AML-193 (cell line): Measurements from ENCODE around the gene FAM53B.

Experiments used
- DNase-seq, 2 experiments: peaks; one replicate each; lab custom pipeline; 2025; lab: John Stamatoyannopoulos, UW

FAM53B gene

GRCh38 chr10:124728071-124728829, 15.9 kb downstream of the FAM53B start:
- DNase-seq: no peak

DNA sequence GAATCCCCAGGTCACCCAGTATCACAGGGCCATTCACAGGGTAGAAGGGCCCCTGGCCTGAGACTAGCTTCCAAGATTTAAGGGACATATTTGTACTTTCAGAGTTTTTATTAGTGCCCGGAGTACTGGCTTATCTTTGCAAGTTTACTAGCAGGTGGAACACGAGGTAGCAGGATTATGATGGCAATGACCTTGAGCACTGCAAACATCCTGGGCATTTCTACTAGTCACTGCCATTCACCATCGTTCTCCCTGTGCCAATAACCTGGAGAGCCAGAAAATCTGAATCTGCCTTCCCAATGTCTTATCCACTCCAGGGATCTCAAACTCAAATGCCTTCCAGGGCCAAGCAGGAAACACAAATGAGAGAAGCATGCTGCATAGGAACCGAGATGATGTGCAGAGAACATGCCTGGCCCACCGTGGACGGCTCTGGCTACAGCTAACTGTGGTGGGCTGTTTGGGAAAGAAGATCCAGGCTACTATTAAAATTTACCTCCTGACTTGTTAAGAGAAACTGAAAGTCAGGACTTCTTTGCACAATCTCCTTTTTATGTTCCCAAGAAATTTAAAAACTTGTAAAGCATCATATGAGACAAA, 16.7 kb downstream of the FAM53B start:
- DNase-seq: no peak

DNA sequence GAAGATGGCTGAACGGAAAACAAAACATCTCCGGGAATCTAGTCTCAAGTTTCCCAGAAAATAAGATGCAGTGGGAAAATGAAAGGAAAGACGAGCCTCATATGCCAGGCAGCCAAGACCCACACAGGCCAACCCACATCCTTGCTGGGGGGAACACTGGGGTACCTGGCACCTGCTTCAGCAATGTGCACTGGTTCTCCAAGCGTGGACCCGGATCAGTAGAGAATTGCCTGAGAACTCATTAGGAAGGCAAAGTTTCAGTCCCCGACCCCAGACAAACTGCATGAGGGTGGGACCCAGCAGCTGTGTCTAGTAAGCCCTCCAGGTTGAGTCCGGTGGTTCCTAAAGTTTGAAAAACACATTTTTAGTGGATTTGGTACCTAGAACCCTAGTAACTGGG, 18.4 kb downstream of the FAM53B start:
- no peak for DNase-seq

DNA sequence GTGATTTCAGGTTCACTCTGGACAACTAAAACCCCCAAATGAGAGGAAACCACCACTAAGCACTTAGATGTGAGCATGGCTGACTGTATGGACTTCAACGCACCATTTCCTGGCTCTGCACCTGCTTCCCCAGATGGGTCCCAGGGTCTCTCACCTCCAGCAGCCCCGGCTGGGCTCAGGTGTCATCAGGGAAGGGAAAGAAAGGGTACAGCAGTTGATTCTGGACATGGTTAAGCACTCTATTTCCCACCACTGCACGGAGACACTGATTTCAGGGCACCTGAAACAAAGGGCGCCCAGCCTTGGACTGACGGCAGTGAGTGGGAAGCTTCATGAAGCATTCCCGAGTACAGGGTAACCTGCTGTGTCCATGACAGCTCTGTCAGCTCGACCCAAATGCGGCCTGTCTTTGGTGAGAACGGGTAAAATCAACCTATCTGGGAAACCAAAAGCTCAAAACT, 19.0 kb downstream of the FAM53B start:
- DNase-seq: no peak

- no peak for DNase-seq
Measured at GRCh38 chr10:124724279-124725027, 19.7 kb downstream of the FAM53B start.

DNA sequence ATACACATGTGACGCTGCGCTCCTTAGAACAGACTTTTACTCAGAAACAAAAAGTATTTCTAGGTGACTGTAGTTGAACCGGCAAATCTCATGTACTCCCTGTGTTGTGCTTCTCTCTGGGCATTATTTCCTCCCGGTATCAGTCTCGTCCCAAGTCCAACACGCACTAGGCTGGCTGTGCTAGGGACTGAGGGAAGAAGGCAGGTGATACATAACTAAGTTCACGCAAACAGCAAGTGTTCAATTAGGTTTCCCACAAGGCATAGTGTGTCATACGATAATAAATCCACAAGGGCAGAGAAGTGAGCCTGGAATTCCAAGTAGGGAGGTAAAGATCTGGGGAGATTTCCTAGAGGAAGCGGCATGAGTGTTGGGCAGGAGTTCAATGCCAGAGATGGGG, 20.4 kb downstream of the FAM53B start:
- no peak for DNase-seq

DNA sequence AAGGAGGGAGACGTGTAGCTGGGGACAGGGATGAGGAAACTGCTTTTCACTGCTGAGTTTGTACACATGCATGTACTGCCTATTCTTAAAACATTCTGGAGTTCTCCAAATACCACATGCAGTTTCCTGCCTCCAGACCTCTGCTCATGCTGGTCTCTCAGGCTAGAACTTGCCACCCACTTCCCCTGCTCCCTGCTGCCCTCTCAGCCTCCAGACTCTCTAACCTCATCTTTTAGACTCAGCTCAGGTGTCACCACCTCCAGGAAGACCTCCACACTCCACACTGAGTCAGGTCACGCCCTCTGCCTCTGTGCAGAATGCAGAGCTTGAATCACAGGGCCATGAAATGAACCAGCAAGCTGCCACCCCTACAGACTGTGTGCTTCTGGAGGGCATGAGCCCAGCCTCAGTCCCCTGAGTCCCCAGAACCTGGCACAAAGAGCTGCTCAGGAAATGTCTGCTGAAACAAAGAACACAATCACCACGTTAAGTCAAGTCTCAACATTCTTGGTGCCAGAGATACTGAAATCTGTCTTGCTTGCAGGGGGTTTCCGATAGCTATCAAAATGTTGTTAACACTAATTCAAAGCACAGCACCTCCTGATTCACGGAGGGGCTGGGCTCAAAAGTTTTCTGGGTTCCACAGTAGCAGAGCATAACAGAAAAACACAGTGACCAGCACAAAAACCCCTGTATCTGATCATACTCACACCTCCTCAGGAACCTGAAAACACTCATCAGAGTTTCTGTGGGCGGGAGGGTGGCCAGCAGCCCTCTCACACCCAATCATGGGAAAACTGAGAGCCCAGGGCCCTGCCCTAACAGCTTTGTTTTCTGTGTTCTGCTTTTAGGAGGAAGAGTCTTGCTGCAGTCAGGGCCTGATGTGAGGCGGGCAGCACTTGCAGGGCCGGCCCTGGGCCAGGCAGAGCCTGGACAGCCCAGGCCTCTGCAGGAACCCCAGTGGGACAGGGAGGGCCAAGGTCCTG, 21.1 kb downstream of the FAM53B start:
- DNase-seq: peak; percentile 23 to 39

- peak; percentile 94 for DNase-seq
Measured at GRCh38 chr10:124721330-124722045, 22.7 kb downstream of the FAM53B start.

DNA sequence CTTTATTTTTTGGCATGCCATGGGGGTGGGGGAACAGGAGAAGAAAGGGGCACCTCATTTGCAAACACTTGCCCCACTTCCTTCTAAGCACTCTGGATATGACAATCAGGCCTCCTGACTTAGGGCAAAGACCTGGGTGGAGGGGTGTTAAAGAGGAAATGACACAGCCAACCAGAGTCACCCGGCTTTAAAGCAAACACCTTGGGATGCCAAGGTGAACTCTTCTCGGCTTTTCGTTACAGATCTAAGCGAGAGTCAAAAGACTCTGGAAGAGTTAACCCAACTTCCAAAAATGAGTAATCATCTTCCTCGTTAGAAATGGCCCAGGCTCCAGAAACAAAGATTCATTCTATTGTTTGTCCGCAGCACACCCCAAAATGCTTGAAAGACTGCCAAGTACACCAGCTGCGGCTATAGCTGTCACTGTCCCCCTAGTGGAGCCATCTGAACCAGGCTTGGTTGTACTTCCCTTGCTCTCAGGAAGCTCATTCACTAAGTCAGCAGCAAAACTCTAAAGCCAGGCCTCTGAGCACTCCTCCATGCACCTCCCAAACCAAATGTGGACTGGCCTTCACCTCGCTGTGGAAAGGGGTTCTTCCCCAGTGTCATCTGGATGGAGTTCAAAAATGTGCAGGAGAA, 24.8 kb downstream of the FAM53B start:
- DNase-seq: peak; percentile 58 to 62

GRCh38 chr10:124717911-124718741, 26.1 kb downstream of the FAM53B start:
- peak; percentile 50 to 54 for DNase-seq

DNA sequence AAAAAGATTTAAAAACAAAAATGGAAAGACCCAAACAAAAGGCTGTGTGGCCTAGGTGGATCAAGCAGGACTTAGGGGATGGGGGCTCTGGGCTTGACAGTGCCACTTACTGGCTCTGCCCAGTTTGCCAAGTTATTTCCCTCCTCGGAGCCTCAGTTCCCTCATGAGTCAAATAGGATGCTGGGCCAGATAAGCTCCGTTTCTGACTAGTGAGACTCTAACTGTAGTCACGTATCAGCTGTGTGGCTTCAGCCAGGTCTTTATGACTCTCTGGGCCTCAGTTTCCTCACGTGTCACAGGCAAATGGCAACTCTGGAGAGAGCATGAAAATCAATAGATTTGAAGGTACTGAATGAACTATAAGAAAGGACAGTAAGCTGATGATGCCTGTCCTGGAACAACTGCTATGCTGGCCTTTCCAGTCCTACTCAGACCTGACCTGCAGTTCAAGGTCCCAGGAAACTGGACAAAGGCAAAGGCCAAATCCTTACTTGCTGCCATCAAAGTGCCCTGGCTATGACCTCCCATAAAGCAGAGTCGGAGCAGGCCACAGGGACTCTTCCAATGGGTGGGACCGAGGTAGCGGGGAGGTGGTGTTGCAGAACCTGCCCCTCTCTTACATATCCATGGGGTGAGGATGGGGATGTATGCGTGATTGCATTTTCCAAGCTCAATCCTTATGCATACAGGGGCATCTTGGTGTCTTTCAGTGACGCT, 27.0 kb downstream of the FAM53B start:
- DNase-seq: no peak

DNA sequence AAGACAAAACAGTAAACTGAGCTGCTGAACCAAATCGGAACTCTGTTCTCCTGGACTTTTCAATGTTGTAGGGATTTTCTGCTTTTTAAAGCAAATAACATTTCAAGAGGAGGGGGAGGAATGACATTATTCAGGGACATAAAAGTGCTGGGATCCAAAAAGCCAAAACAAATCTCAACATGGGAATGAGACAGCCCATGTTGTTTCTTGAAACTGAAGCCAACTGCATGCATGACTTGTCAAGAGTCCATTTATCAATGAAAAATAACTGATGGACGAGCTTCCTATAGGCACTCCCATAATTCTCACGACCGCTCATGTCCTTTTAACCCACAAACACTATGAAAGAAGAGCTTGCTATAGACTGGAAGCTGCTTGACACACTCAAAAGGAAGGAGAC, 27.8 kb downstream of the FAM53B start:
- DNase-seq: no peak

GRCh38 chr10:124715439-124715838, 28.7 kb downstream of the FAM53B start:
- DNase-seq: no peak

DNA sequence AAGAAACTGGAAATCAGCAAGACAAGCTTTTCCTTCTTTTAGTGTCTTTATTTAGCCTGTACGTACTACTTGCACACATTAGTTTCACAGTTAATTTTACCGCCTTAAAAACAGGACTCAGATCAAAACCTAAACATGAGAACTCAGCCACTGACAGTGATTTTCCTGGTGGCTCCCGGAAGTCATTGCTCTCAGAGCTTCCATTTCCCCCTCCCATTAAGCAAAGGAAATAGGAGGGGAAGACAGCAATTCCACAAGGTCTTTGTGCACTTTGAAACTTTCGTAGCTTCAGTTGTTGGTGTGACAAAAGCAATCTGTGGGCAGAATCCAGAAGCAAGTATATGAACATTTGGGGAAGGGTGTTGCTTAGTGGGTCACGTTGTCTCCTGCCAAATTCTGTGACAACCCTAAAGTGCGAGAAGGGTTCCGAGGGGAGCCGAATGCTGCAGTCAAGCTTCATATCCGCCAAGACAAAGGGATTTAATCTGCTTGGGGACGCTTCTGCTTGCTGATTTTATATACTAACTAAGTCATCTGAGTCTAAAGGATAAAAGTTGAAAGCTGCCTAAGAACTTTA, 30.4 kb downstream of the FAM53B start:
- DNase-seq: no peak

GRCh38 chr10:124712704-124713407, 31.3 kb downstream of the FAM53B start:
- no peak for DNase-seq

DNA sequence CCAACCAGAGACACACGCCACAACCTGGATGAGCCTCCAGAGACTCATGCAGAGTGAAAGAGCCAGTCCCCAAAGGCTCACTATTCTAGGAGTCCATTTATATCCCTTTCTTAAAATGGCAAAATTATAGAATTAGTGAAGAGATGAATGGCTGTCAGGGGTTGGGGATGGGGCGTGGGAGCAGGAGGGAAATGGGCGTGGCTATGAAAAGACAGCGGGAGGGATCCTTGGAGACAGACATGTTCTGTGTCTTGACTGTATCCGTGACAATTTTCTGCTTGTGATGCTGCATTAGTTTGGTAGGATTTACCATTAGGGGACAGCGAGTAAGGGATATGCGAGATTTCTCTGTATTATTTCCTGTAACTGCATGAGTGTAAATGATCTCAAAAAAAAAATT, 33.0 kb downstream of the FAM53B start:
- DNase-seq: no peak

- DNase-seq: no peak
Measured at GRCh38 chr10:124710266-124710881, 33.8 kb downstream of the FAM53B start.

GRCh38 chr10:124709861-124710260, 34.3 kb downstream of the FAM53B start:
- no peak for DNase-seq
